CD14-positive monocyte (primary cell): ENCODE results near the gene TBC1D5. TPM values are rescaled to one million over a fixed set of nuclear protein-coding genes. Genes with fewer than 3 reads are reported as not detected.
"Not testable (repeated sequence)": the region's sequence is repeated elsewhere in the genome, so short reads cannot be mapped to it uniquely, and the experiment has no call there.

Experiments
- DNase-seq, 3 donors: peaks; one replicate each; pipeline ENCODE4 v3.0.0-alpha.2; 2011 to 2022
- H2AFZ ChIP-seq: 2 replicates; pipeline ENCODE4 v1.6.0; 2012; ENCODE audit warnings: mild to moderate bottlenecking, low read depth, low read length, inconsistent platforms; ENCODE audit not compliant: insufficient read depth, poor library complexity, severe bottlenecking
- H3K27ac ChIP-seq, 2 donors: 1 replicate in 1 of 2; 2 replicates in 1 of 2; pipeline ENCODE4 v1.5.1; 2012 to 2013; ENCODE audit warnings: low read length in 2 of 2, control low read depth in 1 of 2, inconsistent platforms in 1 of 2, low read depth in 1 of 2, mild to moderate bottlenecking in 1 of 2
- H3K27me3 ChIP-seq, 2 donors: one replicate each; pipeline versions ENCODE4 v1.6.0 to v1.6.1; 2011 to 2013; ENCODE audit warnings: low read length in 2 of 2; ENCODE audit not compliant: control insufficient read depth in 2 of 2, insufficient read depth in 2 of 2
- H3K36me3 ChIP-seq, 2 donors: replicated peaks in 1 of 2; 1 replicate in 1 of 2; 2 replicates in 1 of 2; pipeline versions ENCODE4 v1.5.1 to v1.6.1; 2012 to 2013; ENCODE audit warnings: low read length in 2 of 2, control low read depth in 1 of 2, inconsistent platforms in 1 of 2, mild to moderate bottlenecking in 1 of 2; ENCODE audit not compliant: insufficient read depth in 2 of 2, control insufficient read depth in 1 of 2
- H3K4me1 ChIP-seq, 2 donors: 1 replicate in 1 of 2; 2 replicates in 1 of 2; pipeline versions ENCODE4 v1.5.1 to v1.6.1; 2012 to 2013; ENCODE audit warnings: low read length in 2 of 2, control low read depth in 1 of 2, inconsistent platforms in 1 of 2, mild to moderate bottlenecking in 1 of 2, moderate library complexity in 1 of 2; ENCODE audit not compliant: insufficient read depth in 2 of 2, control insufficient read depth in 1 of 2
- H3K4me2 ChIP-seq: replicated peaks from 2 replicates; pipeline ENCODE3; 2012; ENCODE audit warnings: low read length, moderate library complexity, mild to moderate bottlenecking; ENCODE audit not compliant: poor library complexity, severe bottlenecking; ENCODE audit errors: extremely low read depth
- H3K4me3 ChIP-seq, 3 experiments: fragments of 200-600 bp in 1 of 3; sonication (generic) in 1 of 3; replicated peaks in 1 of 3; 1 replicate in 2 of 3; 2 replicates in 1 of 3; pipeline ENCODE4 v1.5.1; 2011 to 2013; ENCODE audit warnings: low read length in 3 of 3, mild to moderate bottlenecking in 3 of 3, control low read depth in 2 of 3, low read depth in 2 of 3, inconsistent platforms in 1 of 3, moderate library complexity in 1 of 3
- H3K79me2 ChIP-seq: 2 replicates; pipeline ENCODE4 v1.6.0; 2012; ENCODE audit warnings: mild to moderate bottlenecking, control low read depth, inconsistent platforms, low read length, moderate library complexity; ENCODE audit not compliant: insufficient read depth
- H3K9ac ChIP-seq: 2 replicates; pipeline ENCODE4 v1.6.0; 2017; ENCODE audit warnings: low read length, mild to moderate bottlenecking; ENCODE audit not compliant: insufficient read depth, poor library complexity, severe bottlenecking
- H3K9me3 ChIP-seq, 2 donors: replicated peaks in 1 of 2; 1 replicate in 1 of 2; 2 replicates in 1 of 2; pipeline versions ENCODE4 v1.5.1 to v1.6.1; 2012 to 2013; ENCODE audit warnings: low read length in 2 of 2, control low read depth in 1 of 2; ENCODE audit not compliant: control insufficient read depth in 1 of 2, insufficient read depth in 1 of 2
- H4K20me1 ChIP-seq: 2 replicates; pipeline ENCODE4 v1.6.0; 2012; ENCODE audit warnings: mild to moderate bottlenecking, low read length, control low read depth, moderate library complexity; ENCODE audit not compliant: insufficient read depth
- H3K27ac Mint-ChIP-seq, 7 donors: one replicate each; pipeline ENCODE4 v1.8.0; 2020; ENCODE audit warnings: mild to moderate bottlenecking in 7 of 7, mixed read lengths in 7 of 7, moderate library complexity in 6 of 7, inconsistent platforms in 2 of 7
- H3K27me3 Mint-ChIP-seq, 3 donors: one replicate each; pipeline ENCODE4 v1.8.0; 2021 to 2022; ENCODE audit warnings: low read depth in 3 of 3, mild to moderate bottlenecking in 3 of 3, mixed read lengths in 3 of 3, moderate library complexity in 3 of 3, inconsistent platforms in 1 of 3
- H3K36me3 Mint-ChIP-seq, 2 donors: one replicate each; pipeline ENCODE4 v1.8.0; 2020; ENCODE audit warnings: mixed read lengths in 2 of 2, inconsistent platforms in 1 of 2, mild to moderate bottlenecking in 1 of 2
- H3K4me1 Mint-ChIP-seq: one replicate; pipeline ENCODE4 v1.8.0; 2020; ENCODE audit warnings: mild to moderate bottlenecking, mixed read lengths
- H3K4me3 Mint-ChIP-seq, 2 donors: one replicate each; pipeline ENCODE4 v1.8.0; 2020; ENCODE audit warnings: mild to moderate bottlenecking in 2 of 2, mixed read lengths in 2 of 2, moderate library complexity in 1 of 2
- H3K9me3 Mint-ChIP-seq, 7 donors: one replicate each; pipeline ENCODE4 v1.8.0; 2020 to 2022; ENCODE audit warnings: mixed read lengths in 7 of 7, mild to moderate bottlenecking in 6 of 7, moderate library complexity in 6 of 7, inconsistent platforms in 2 of 7
- WGBS: methylation state at CpG from one replicate; pipeline ENCODE4 v1.1.5; 2013; ENCODE audit warnings: missing lambda C conversion rate; ENCODE audit not compliant: insufficient coverage; 5-methylcytosine and 5-hydroxymethylcytosine counted together
- intact Hi-C, 2 donors: fragments of 100-400 bp; cut with micrococcal nuclease; formaldehyde crosslinking; loops; one replicate each; pipeline versions ENCODE4 v1.15.0 to v1.15.1; 2023
- polyA plus RNA-seq, 3 donors: library from polyadenylated mRNA; depleted of rRNA in 1 of 3; unstranded in 2 of 3; stranded (reverse) in 1 of 3; fragments of 300-500 nt in 2 of 3; fragments of >200 nt in 1 of 3; fragmentation: Illumina TruSeq in 2 of 3; gene quantifications; 1 replicate in 2 of 3; 2 replicates in 1 of 3; pipeline ENCODE4 v1.2.3, GENCODE V29; 2012 to 2021
- TF ChIP-seq, protein P1 (sequence below): fragments of 200-600 bp; IDR thresholded peaks from one replicate; pipeline ENCODE4 v1.8.0; 2022; ENCODE audit warnings: antibody characterized with exemption, mild to moderate bottlenecking

The TBC1D5 gene
- polyA plus RNA-seq, 3 donors: 17.6 to 35.3 (median 21.0) TPM

DNA sequence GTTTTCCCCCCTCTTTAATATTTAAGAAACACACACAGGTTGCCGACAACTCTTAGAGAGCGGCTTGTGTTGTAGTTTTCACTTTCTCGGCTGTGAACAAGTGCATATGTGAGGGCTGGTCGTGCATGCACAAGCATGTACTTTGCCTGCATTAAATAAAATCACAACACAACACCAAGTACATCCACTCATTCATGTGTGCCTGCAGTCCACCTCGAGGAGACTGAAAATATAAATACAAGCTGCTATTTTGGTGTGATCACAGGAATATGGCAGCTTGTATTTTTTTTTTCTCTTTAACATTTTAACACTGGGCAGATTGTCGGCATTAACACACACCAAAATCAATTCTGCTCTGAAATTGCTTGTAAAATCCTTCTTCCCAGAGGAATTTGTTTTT is 346.4 kb downstream of the TBC1D5 start:
- intact Hi-C loops: no loop called here

DNA sequence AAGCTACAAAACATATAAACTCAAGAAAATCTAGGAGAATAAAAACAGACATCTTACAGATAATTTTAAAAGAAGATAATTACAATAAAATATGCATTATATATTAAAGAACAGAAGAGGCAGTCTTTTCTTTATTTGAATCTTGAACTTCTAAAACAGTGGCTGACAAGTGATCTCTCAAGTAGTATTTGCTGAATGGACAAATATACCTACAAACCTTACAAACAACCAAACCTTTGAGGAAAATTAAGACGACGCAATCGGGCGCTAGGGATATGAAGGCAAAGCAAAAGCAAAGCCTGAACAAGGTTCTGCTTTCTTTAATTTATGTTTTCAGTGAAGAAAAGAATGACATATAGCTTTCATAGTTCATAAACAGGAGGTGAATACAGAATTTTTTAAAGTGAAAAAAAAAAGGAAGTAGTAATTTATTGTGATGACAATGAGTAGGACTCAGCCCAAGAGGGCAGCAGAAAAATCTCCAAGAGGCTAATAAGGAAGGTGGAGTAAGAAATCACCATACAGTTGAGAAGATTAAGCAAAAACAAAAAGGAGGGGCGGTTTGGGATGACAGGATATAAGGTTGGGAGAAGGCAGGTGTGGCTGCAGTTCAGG is 347.8 kb downstream of the TBC1D5 start:
- Histone ChIP-seq H3K9ac (no peak overlapping the region), H3K4me3 (no peak overlapping the region), H3K27ac (no peak overlapping the region), H3K79me2 (no peaks in the 10 kb centered on the region), H2AFZ (no peak overlapping the region), H3K4me1 (peaks cover 9 to 10% of the 10 kb centered on the region in 2 donors), H3K9me3 (no peaks in the 10 kb centered on the region), H3K4me2 (no peak overlapping the region), H3K36me3 (peaks cover 4 to 19% of the 10 kb centered on the region in 2 donors), H3K27me3 (no peaks in the 10 kb centered on the region), H4K20me1 (no peaks in the 10 kb centered on the region)
- H3K4me1 Mint-ChIP-seq: peaks cover 7% of the 10 kb centered on the region
- H3K27me3 Mint-ChIP-seq: no peaks in the 10 kb centered on the region
- H3K9me3 Mint-ChIP-seq: peaks cover 2 to 6% (median 4%) of the 10 kb centered on the region in 7 donors
- peaks cover 33 to 36% of the 10 kb centered on the region in 2 donors for H3K36me3 Mint-ChIP-seq
- intact Hi-C loops: no loop called here
- TF ChIP-seq, protein P1, sequence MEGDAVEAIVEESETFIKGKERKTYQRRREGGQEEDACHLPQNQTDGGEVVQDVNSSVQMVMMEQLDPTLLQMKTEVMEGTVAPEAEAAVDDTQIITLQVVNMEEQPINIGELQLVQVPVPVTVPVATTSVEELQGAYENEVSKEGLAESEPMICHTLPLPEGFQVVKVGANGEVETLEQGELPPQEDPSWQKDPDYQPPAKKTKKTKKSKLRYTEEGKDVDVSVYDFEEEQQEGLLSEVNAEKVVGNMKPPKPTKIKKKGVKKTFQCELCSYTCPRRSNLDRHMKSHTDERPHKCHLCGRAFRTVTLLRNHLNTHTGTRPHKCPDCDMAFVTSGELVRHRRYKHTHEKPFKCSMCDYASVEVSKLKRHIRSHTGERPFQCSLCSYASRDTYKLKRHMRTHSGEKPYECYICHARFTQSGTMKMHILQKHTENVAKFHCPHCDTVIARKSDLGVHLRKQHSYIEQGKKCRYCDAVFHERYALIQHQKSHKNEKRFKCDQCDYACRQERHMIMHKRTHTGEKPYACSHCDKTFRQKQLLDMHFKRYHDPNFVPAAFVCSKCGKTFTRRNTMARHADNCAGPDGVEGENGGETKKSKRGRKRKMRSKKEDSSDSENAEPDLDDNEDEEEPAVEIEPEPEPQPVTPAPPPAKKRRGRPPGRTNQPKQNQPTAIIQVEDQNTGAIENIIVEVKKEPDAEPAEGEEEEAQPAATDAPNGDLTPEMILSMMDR: no peak
- WGBS: no CpG with 5 or more reads among the region's 5 CpGs
- H3K27ac Mint-ChIP-seq: peak overlapping the region in 2 of 7 donors; percentile 1 to 51
- no peak overlapping the region for H3K4me3 Mint-ChIP-seq
- DNase-seq: no peak

More for the DNA sequence above, 346.4 kb downstream of the TBC1D5 start:
- Histone ChIP-seq H3K9ac (no peak overlapping the region), H3K9me3 (no peaks in the 10 kb centered on the region), H3K36me3 (peaks cover 4 to 20% of the 10 kb centered on the region in 2 donors), H3K4me1 (peaks cover 10 to 11% of the 10 kb centered on the region in 2 donors), H3K4me3 (no peak overlapping the region), H3K79me2 (no peaks in the 10 kb centered on the region), H2AFZ (no peak overlapping the region), H3K4me2 (no peak overlapping the region), H4K20me1 (no peaks in the 10 kb centered on the region), H3K27me3 (no peaks in the 10 kb centered on the region), H3K27ac (no peak overlapping the region)
- H3K4me3 Mint-ChIP-seq: no peak overlapping the region
- H3K27me3 Mint-ChIP-seq: no peaks in the 10 kb centered on the region
- H3K4me1 Mint-ChIP-seq: peaks cover 7% of the 10 kb centered on the region
- no CpG with 5 or more reads among the region's 6 CpGs for WGBS
- peaks cover 2 to 6% (median 4%) of the 10 kb centered on the region in 7 donors for H3K9me3 Mint-ChIP-seq
- peaks cover 32 to 36% of the 10 kb centered on the region in 2 donors for H3K36me3 Mint-ChIP-seq
- TF ChIP-seq, protein P1: no peak
- H3K27ac Mint-ChIP-seq: no peak overlapping the region
- DNase-seq: no peak

DNA sequence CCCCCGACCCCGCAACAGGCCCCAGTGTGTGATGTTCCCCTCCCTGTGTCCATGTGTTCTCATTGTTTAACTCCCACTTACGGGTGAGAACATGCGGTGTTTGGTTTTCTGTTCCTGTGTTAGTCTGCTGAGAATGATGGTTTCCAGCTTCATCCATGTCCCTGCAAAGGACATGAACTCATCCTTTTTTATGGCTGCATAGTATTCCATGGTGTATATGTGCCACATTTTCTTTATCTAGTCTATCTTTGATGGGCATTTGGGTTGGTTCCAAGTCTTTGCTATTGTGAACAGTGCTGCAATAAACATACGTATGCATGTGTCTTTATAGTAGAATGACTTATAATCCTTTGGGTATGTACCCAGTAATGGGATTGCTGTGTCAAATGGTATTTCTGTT is 349.9 kb downstream of the TBC1D5 start:
- H3K79me2 ChIP-seq, H3K9ac ChIP-seq, H3K9me3 Mint-ChIP-seq, H3K4me3 Mint-ChIP-seq, H3K9me3 ChIP-seq, H3K27ac Mint-ChIP-seq, H3K27me3 ChIP-seq, H3K4me1 Mint-ChIP-seq, DNase-seq, H2AFZ ChIP-seq, H4K20me1 ChIP-seq, intact Hi-C loops, H3K27ac ChIP-seq, H3K4me2 ChIP-seq, H3K4me1 ChIP-seq, H3K27me3 Mint-ChIP-seq, H3K4me3 ChIP-seq: not testable (repeated sequence)
- H3K36me3 ChIP-seq: peaks cover 4 to 27% of the 10 kb centered on the region in 2 donors
- H3K36me3 Mint-ChIP-seq: peaks cover 40 to 43% of the 10 kb centered on the region in 2 donors
- WGBS: no CpG with 5 or more reads among the region's 5 CpGs
